LHCN-M2 (cell line): Measurements from ENCODE around the gene FAM221B. TPM values are rescaled to one million over a fixed set of nuclear protein-coding genes. Genes with fewer than 3 reads are reported as not detected.

ENCODE experiments used
- DNase-seq: peaks from one replicate; pipeline ENCODE4 v3.0.0-alpha.2; 2012; ENCODE audit warnings: low read depth
- polyA plus RNA-seq: library from polyadenylated mRNA; unstranded; fragments of >200 nt; gene quantifications from one replicate; pipeline ENCODE4 v1.2.1, GENCODE V29; 2012; ENCODE audit warnings: missing spikeins
- total RNA-seq: library from RNA; depleted of rRNA; stranded (reverse); fragments of >200 nt; gene quantifications from 2 replicates; pipeline ENCODE4 v1.2.3, GENCODE V29; 2014; rRNA removed

Gene FAM221B
- not detected in 2 replicates for total RNA-seq
- polyA plus RNA-seq = not detected

DNA sequence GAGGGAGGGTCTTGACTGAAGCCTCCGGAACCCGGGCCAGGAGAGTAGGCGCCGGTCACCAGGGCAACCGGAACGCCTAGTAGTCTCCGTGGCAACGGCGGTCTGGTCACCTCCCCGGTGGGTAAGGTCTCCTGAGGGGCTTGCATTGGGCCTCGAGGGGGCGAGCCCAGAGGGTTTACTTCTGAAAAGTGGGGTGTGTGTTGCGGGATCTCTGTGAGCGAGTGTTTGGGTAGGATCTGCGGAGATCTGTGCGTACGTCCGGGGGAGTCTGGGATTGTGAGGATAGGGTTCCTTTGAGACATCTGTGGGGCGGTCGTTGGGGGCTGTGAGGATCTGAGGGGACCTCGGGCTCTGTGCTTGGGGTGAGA is at the start of gene FAM221B:
Gene FAM221B, minus strand, starts transcription at position 17 of the 368 bp plus-strand sequence. CDS start 2,571 bp downstream, outside the sequence.
- no peak for DNase-seq

DNA sequence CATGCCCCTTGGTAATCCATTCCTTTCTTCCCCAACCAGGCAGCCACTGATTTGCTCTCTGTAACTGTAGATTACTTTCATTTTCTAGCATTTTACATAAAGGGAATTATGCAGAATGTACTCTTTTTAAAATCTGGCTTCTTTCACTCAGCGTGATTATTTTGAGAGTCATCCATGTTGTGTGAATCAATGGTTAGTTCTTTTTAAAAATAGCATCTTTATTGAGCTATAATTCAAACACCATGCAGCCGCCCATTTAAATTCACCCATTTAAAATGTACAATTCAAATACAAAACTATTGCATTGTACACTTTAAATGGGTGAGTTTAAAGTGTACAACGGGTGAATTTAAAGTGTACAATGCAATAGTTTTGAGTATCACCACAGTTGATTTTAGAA is 44.0 kb upstream of the FAM221B start:
- no peak for DNase-seq

- DNase-seq = no peak
These were observed 43.0 kb upstream of the FAM221B start for GRCh38 chr9:35871545-35871944.

GRCh38 chr9:35870351-35870923 is 41.9 kb upstream of the FAM221B start, which contains the start of gene OR13J1:
TSS of gene OR13J1 (minus strand) at chr9:35870401. CDS start at chr9:35870401, 0 bp downstream.
- DNase-seq = no peak

DNA sequence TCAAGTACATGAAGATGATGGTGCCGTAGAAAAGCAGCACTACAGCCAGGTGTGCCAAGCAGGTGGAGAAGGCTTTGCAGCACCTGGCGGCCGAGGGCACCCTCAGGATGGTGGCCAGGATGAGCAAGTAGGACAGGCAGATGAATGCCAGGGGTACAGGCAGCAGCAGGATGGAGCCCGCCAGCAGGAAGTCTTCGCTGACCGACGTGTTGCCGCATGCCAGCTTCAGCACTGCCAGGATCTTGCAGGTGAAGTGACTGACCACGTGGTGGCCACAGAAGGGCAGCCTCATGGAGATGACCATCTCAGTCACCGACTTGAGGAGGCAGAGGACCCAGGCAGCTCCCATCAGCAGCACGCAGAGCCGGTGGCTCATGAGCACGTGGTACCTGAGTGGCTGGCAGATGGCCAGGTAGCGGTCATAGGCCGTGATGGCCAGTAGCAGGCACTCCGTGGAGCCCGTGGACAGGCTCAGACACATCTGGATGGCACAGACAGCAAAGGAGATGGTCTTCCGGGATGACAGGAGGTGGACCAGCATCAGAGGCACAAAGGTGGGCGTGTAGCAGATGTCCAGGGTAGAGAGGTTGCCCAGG is 41.2 kb upstream of the FAM221B start:
- DNase-seq = no peak

- DNase-seq = no peak
These were observed 40.4 kb upstream of the FAM221B start for GRCh38 chr9:35868933-35869332.

DNA sequence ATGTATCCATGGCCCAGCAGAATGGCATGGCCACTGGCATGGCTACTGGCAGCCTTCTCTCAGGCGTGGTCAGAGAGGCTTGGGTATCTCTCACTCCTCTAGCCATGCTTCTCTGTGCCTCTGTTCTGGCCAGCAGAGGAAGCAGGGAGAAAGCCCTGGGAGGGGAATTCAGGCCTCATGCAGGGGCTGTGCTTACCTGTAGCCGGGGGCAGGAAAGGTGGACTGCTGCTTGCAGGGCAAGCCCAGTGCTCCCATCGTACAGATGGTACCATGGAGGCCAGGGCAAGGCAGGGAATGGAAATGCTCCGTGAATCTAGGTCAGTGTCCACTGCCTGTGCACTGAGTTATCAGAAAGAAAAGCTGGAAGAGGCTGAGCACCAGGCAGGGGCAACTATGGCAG is 39.0 kb upstream of the FAM221B start:
- DNase-seq = no peak

DNA sequence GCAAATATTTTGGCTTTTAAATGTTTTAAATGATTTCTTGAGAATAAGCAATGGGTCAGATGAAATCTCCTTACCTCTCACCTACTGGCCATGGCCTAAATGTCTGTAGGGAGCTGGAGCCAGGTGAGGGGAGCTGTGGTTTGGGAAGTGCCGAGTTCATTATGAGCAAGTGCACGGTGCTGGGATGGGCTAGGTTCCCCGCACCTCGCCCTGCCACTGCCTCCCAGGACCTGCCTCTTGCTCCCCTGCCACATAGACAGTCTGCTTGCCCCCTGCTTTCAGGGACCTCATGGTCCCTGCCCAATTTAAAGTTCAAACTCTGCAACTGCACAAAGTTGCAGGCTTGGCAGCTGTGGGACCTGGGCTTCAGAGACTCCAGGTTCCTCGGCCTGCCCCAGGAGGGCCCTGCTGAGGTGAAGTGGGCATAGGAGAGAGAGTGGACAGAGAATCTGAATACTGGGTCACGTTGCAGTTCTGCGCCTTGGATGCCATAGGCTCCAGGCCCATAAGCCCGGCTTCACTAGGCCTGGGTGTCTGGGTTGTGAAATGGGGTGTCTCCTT is 36.2 kb upstream of the FAM221B start:
- DNase-seq = no peak

GRCh38 chr9:35863583-35863982 is 35.1 kb upstream of the FAM221B start:
- no peak for DNase-seq

DNA sequence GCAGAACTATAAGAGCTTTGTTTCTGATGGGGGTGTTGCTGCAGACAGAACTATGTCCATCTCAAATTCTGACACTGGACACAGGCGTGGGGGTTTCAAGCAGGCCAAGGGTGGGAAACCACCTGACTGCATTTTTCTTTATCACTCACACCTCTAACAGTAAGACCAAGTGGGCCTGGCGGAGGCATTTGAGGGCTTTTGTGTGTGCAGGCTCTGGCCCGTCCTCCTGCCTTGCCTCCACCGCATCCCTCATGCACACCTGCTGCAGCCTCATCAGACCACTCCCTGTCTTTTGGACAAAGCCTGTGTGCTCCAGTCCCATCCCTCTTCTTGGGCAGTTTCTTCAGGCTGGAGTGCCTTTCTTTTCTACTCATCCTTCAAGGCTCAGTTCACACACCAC is 33.8 kb upstream of the FAM221B start:
- no peak for DNase-seq

- DNase-seq = no peak
These were observed 32.8 kb upstream of the FAM221B start for GRCh38 chr9:35861161-35861897.

DNA sequence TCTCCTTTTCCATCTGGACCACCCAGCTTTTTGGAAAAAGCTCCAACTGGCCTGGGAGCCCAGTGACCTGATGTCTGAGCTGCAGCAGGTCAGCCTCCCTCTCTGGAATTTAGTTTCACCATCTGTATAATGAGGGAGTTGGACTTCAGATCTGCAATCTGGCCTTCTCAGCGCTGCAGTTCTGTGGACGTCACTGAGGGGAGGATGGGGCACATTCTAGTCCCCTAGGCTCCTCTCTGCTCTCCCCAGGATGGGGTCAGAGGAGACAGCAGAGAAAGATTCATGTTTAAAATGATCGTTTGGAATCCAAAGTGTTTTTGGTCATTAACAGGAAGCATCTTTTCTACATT is 31.4 kb upstream of the FAM221B start:
- DNase-seq = no peak

- peak; percentile 69 for DNase-seq
These were observed 30.9 kb upstream of the FAM221B start for GRCh38 chr9:35859310-35859989.

DNA sequence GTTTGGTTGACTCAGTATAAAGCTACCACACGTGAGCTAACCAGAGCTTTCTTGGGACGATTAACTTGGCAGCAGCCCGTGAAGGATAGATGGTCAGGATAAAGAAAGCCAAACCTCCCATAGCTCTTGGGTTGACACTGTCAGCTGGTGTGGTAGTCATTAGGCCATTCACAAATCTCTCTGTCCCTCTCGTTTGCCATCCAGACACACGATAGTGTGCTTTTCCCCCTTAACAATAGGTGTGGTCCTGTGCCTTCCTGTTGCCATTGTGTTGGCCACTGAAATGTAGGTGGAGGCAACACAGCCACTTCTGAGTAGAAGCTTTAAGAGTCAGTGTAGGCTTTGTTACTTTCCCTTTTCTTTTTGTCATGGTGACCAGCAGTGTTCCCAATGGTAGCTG is 29.9 kb upstream of the FAM221B start:
- DNase-seq = no peak

DNA sequence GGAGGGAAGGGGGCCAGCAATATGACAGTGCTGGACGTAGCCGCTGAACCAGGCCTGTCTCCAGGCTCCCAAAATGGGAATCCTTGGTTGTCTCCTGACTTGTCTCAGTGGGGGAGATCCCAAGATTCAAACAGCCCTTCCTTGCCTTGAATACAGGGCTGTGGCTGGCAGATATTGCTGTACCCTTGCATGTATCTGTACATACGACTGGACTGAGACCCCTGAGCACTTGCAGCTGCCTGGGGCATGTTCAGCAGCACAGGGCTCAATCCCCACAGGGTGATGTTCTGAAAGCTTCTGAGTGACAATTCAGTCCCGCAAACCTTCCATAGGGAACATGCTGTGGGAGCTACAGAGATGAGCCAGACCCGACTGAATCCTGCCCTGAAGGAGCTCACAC is 28.4 kb upstream of the FAM221B start:
- DNase-seq = no peak

DNA sequence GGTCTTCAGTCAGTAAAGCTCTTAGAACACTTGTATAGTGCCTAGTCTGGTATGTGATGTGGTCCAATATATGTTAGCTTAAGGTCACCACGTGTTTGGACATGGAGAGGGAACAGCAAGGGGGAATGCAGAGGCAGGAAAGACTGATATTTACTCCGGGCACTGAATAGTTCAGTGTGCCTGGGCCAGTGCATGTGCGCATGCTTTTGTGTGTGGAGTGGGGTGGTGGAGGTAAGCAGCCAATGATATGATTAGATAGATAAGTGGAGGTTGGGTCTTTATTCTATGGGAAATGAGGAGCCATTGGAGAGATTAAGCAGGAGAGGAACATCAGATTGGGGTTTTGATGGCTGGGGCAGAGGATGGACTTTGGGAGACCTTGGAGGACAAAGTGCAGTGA is 27.7 kb upstream of the FAM221B start:
- DNase-seq = no peak

- DNase-seq = no peak
These were observed 25.7 kb upstream of the FAM221B start for GRCh38 chr9:35854091-35854762.

- no peak for DNase-seq
These were observed 24.6 kb upstream of the FAM221B start for GRCh38 chr9:35852876-35853865.

- DNase-seq = no peak
These were observed 23.8 kb upstream of the FAM221B start for GRCh38 chr9:35852267-35852815.
